Measurements from ENCODE around the gene TDRD3. TPM values are rescaled to one million over a fixed set of nuclear protein-coding genes. Genes with fewer than 3 reads are reported as not detected.

TDRD3 gene
- total RNA-seq, 1 donor from 2014 or later, result 17.3 TPM

GRCh38 chr13:60410299-60410698 is 13.3 kb downstream of the TDRD3 start:
- Mint-ChIP-seq H3K9me3 (ENCODE audit: unreplicated experiment) (peaks cover 5% of the 10 kb centered on the region), H3K4me1 (ENCODE audit: unreplicated experiment) (no peaks in the 10 kb centered on the region), H3K27ac (ENCODE audit: unreplicated experiment) (no peak overlapping the region), H3K4me3 (ENCODE audit: unreplicated experiment) (no peak overlapping the region), H3K27me3 (ENCODE audit: unreplicated experiment) (no peaks in the 10 kb centered on the region), H3K36me3 (ENCODE audit: low read depth, unreplicated experiment) (peaks cover 13% of the 10 kb centered on the region)
- no peak for TF ChIP-seq CTCF (IDR thresholded peaks at IDR 0.05; ENCODE audit: unreplicated experiment)
- DNase-seq (ENCODE audit: low spot score), result no peak

DNA sequence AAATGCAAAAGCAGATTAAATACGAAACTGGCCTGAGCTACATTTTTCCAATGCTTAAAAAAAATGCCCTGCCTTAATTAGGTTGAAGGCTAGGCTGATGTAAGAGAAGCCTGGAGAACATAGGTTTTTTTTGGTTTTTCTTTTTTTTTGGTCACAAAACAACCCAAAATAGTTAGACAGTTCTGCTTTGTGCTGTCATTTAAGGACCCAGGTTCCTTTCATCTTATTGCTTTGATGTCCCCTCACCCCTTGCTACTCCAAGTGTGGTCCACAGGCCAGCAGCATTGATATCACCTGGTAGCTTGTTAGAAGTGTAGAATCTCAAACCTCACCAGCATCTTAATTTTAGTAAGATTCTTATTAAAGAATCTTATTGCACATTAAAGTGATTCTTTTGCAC is 14.4 kb downstream of the TDRD3 start:
- no peak for DNase-seq (ENCODE audit: low spot score)
- no peak for TF ChIP-seq CTCF (IDR thresholded peaks at IDR 0.05; ENCODE audit: unreplicated experiment)
- no peak overlapping the region for H3K4me3 Mint-ChIP-seq (ENCODE audit: unreplicated experiment)
- H3K9me3 Mint-ChIP-seq (ENCODE audit: unreplicated experiment), result peaks cover 5% of the 10 kb centered on the region
- no peaks in the 10 kb centered on the region for H3K4me1 Mint-ChIP-seq (ENCODE audit: unreplicated experiment)
- no peaks in the 10 kb centered on the region for H3K27me3 Mint-ChIP-seq (ENCODE audit: unreplicated experiment)
- peaks cover 13% of the 10 kb centered on the region for H3K36me3 Mint-ChIP-seq (ENCODE audit: low read depth, unreplicated experiment)
- no peak overlapping the region for H3K27ac Mint-ChIP-seq (ENCODE audit: unreplicated experiment)

DNA sequence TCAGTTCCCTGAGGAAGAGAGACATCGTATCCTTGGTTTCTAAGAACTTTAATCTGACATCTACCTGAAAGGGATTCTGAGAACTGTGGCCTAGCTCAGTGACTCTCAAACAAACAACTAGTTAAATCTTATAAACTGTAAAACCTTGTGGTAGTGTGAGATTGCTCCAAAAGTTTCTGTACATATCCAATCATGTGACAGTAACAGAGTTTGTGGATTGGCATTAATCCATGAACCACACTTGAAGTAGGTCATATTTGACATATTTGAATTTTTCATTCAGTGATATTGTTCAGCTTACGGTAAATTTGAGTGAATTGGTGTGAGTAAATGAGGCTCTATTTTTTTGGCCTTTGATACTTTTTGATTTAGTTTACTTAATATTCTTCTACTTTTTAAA is 15.0 kb downstream of the TDRD3 start:
- no peak overlapping the region for H3K27ac Mint-ChIP-seq (ENCODE audit: unreplicated experiment)
- TF ChIP-seq CTCF (IDR thresholded peaks at IDR 0.05; ENCODE audit: unreplicated experiment), result no peak

DNA sequence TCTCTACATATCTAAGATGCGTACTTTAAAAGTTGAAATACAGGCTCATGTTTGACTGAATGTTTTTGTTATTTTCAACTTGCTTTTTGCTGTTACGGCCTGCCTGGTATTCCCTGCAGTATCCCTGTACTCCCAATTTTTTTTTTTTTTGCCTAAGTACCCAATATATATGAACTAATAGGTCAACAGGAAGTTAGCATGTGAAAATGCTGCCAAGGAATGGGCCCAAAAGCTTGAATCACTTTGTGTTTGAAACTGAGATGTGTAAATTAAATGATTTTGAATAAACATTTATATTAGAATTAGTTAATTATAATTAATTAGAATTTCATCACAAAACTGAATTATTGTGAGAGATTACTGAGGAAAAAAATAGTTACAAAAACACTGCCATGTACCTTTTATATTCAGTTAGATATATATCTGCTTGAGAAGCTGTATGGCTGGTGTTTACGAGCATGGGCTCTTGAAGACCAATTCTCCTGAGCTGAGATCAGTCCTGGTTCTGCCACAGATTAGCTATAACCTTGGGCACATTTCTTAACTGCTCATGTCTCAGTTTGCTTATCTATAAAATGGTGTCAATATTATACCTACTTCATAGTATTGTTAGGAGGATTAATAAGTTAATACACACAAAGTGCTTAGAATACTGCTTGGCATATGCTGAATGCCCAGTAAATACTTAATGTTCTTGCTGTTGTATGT is 16.0 kb downstream of the TDRD3 start:
- no peaks in the 10 kb centered on the region for H3K4me1 Mint-ChIP-seq (ENCODE audit: unreplicated experiment)
- no peak for DNase-seq (ENCODE audit: low spot score)
- H3K27me3 Mint-ChIP-seq (ENCODE audit: unreplicated experiment), result no peaks in the 10 kb centered on the region
- no peak for TF ChIP-seq CTCF (IDR thresholded peaks at IDR 0.05; ENCODE audit: unreplicated experiment)
- H3K4me3 Mint-ChIP-seq (ENCODE audit: unreplicated experiment), result no peak overlapping the region
- no peak overlapping the region for H3K27ac Mint-ChIP-seq (ENCODE audit: unreplicated experiment)
- peaks cover 2% of the 10 kb centered on the region for H3K9me3 Mint-ChIP-seq (ENCODE audit: unreplicated experiment)
- H3K36me3 Mint-ChIP-seq (ENCODE audit: low read depth, unreplicated experiment), result peaks cover 7% of the 10 kb centered on the region

More for the DNA sequence above, 15.0 kb downstream of the TDRD3 start:
- Mint-ChIP-seq H3K4me3 (ENCODE audit: unreplicated experiment) (no peak overlapping the region), H3K4me1 (ENCODE audit: unreplicated experiment) (no peaks in the 10 kb centered on the region), H3K27me3 (ENCODE audit: unreplicated experiment) (no peaks in the 10 kb centered on the region), H3K9me3 (ENCODE audit: unreplicated experiment) (peaks cover 5% of the 10 kb centered on the region), H3K36me3 (ENCODE audit: low read depth, unreplicated experiment) (peaks cover 13% of the 10 kb centered on the region)
- DNase-seq (ENCODE audit: low spot score), result no peak

DNA sequence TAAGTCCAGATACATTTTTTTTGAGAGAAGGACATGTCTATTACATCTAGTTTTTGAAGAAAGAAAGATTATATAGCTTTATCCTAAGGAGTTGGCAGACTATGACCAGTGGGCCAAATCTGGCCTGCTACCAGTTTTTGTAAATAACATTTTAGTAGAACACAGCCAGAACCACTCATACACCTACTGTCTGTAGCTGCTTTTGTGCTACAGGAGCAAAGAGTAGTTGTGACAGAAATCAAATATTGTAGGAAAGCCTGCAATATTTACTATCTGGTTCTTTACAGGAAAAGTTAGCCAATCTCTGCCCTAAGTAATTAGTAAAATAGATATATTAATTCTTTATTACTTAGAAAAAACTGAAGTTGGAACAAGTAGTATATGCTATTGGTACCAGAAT is 17.2 kb downstream of the TDRD3 start:
- H3K9me3 Mint-ChIP-seq (ENCODE audit: unreplicated experiment), result no peaks in the 10 kb centered on the region
- H3K36me3 Mint-ChIP-seq (ENCODE audit: low read depth, unreplicated experiment), result no peaks in the 10 kb centered on the region
- no peaks in the 10 kb centered on the region for H3K4me1 Mint-ChIP-seq (ENCODE audit: unreplicated experiment)
- DNase-seq (ENCODE audit: low spot score), result no peak
- H3K4me3 Mint-ChIP-seq (ENCODE audit: unreplicated experiment), result no peak overlapping the region
- no peaks in the 10 kb centered on the region for H3K27me3 Mint-ChIP-seq (ENCODE audit: unreplicated experiment)
- no peak overlapping the region for H3K27ac Mint-ChIP-seq (ENCODE audit: unreplicated experiment)
- no peak for TF ChIP-seq CTCF (IDR thresholded peaks at IDR 0.05; ENCODE audit: unreplicated experiment)

Measured in endothelial cell (in vitro differentiated cells).